Measurements from ENCODE around the gene PAM.

The PAM gene

DNA sequence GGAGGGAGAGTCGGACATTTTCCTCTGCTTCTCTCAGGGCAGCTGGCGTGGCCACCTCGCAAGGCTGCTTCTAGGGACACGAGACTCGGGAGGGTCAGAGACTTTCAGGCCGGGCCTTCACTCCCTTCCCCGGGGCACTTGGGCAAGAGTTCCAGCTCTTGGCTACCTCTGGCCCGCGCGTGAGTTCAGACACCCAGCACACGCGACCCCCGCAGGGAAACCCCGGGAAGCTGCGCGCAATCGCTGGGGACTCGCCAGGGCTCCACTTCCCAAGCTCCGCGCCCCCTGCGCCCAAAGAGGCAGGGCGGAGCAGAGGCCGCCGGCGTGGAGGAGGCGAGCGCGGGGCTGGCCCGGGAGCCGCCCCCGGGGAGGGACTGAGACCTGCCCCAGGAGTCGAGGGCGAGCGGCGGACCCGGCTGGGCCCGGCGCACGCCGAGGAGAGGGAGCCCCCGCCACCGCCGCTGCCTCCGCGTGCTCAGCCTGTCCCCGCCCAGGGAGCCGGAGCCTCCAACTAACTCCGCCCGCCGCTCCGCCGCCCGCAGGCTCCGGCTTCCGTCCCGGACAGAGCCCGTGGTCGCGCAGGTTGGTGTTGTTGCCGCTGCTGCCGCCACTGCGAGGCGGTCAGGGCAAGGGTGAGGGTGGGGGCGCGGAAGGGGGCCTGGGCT is at the start of gene PAM:
TSS of gene PAM (plus strand) at position 539 of the 665 bp plus-strand sequence. CDS start 110,891 bp downstream, outside the sequence.
- DNase-seq (ENCODE audit: low spot score) = peak; percentile 88

DNA sequence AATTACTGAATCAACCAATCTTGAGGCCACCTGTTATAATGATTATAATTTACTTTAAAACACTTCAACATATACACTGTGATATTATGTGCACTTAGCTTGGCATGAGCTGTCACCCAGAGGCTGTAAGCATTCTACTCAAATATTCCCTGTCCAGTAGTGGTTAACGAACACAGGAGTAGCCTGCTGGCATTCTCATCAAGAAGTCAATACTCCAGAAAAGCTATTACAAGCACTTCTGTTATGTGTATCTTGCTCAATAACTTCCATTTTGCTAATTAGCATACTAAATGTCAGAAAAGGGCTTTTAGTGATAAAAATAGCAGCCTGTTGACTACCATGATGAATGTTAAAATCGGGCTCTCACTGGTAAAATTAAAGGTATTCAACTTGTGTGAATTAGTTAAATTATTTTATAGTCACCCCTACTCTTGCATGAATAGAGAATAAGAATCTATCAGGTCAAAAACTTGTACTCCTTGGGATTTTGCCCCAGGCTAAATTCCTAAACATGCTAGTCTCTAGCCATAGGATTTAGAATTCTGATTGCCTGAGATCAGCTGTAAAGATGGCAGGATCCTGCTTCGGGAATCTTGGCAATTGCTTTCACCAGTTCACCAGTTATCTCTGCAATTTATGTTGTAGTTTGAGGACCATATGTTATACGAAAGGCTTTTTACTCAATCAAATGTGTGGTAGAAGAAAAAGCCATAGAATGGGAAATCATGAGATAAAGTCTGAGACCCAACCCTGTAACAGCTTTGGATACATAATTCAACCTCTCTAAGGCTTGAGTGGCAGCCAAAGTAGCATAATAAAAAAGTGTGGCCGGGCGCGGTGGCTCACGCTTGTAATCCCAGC is 43.4 kb upstream of the PAM start:
- no peak for DNase-seq (ENCODE audit: low spot score)

DNA sequence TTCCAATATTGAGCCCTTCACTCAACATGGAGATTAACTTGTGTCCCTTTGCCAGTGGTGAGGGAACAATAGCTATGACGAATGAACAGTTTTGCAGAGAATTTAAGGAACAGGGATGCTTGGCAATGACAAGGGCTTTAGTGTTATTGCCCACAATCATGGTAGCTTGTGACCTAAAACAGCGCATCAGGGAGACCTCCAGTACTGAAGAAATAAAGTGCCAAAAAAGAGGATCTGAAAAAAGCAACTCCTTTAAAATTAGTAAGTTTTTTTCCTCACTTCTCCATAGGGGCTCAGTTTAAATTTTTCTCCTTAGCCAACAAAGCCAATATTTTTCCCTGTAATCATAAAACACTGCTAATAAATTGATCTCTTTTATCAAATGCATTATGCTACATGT is 41.8 kb upstream of the PAM start:
- DNase-seq (ENCODE audit: low spot score) = no peak

DNA sequence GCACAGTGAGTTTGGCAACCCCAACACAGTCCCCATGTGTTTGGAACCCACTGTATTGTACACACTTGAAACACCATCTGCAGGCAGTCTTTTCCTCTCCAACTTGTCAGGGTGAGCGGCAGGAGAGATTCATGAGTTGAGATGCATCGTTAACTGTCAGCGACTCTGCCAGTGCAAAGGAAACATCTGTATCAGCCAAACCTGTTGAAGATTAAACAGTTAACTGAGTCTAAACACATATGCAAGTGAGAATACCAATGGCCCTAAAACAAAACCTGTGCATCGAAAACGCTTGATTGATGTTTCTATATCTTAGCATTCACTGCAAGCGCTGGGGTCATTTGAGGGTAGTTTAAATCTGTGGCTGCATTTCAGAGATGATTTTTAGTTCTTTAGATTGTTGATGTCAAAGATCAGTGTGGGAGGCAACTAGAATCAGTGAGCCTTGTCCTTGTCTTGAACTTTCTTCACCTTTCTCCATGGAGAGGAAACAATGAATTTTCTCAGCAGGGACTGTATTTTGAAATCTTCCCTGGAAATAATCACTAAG is 41.3 kb upstream of the PAM start:
- peak; percentile 63 for DNase-seq (ENCODE audit: low spot score)

DNA sequence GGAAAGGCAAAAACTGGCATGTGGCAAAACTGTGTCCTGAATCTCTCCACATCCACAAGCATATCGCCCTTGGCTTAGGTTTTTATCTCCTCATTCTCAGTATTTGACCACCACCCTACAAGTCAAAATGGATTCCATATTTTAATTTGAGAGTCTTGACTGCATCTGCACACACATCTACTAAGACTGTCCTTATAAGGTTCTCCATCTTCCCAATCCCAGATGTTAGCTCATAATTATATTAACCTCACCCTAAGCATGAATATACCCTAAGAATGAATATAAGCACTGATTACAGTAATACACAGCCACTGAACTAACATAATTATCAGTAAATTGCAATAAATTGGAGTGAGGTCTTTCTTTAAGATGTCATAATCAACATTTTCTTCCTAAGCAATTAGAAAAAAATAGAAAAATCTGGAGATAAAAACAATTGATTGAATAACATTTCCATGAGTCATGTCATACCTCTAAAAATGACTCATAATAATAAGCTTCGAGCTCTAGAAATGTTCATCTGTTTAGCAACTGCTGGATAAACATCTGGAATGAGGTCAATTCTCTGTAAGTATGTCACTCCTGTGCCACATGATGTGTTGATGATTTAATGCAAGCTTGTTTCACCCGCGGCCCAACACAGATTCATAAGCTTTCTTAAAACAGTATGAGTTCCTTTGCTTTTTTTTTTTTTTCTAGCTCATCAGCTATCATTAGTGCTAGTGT is 39.9 kb upstream of the PAM start:
- peak; percentile 79 for DNase-seq (ENCODE audit: low spot score)

DNA sequence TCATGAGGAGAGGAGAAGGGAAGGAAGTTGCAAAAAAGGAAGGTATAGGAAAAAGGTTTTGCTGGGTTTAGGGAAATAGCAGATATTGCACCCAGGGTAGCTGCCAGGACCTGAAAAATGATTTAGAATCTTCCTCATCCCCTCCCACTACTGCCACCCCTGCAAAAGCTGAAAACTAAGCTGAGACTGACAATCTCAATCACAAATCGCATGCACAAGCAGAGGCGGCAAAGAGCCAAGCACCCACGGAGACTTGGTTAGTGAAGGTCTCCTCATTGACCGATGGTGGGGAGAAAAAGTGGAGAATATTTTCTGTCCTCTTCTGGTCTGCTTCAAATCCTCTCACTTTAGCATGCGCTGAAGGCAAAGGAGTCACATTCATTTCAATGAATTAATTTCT is 39.1 kb upstream of the PAM start:
- no peak for DNase-seq (ENCODE audit: low spot score)

DNA sequence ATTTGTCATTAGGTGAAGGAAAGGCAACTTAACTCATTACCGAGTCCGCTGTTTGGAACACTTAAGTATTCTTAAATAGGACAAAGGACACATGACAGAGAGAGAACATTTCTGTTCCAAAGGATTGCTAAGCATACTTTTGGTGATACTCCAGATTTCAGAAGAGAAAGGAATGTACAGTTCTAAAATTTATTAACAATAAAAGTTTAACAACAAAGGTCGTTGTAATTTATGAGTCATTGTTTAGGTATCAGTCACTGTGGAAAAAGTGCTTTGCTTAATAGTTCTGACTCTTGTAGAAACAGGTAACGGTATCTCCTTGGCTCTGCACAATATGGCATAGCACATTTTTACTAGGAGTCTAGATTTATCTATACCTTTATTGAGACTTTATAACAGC is 36.3 kb upstream of the PAM start:
- DNase-seq (ENCODE audit: low spot score) = peak; percentile 75

DNA sequence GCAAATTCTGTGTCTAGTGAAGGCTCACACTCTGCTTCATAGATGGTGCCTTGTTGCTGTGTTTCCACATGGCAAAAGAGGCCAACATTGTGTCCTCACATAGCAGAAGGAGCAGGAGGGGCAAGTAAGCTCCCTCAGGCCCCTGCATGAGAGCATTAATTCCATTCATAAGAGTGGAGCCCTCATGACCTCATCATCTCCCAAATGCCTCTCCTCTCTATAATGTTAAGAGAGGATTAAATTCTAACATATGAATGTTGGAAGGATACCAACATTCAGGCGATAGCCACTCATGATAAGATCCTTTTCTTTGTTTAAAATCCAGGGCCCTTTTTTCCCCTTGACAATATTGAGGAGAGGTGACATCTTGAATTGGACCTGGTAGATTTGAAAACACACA is 35.2 kb upstream of the PAM start:
- DNase-seq (ENCODE audit: low spot score) = no peak

DNA sequence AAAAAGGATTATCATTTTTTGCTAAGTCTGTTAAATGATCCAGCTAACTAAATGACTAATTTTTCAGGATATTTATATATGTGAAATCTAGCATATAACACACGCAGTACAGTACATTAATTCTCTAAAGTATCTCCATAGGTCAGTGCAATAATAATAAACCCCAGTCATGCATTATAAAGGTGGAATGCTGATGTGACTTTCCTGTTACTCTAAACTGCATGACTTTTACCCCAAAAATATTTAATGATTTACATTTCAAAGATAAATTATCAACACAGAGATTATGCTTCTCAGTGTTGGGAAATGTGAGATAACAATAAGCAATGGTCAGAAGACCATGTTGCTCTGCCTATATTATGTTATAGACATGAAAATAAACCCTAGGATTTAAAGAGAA is 34.1 kb upstream of the PAM start:
- peak; percentile 25 for DNase-seq (ENCODE audit: low spot score)

DNA sequence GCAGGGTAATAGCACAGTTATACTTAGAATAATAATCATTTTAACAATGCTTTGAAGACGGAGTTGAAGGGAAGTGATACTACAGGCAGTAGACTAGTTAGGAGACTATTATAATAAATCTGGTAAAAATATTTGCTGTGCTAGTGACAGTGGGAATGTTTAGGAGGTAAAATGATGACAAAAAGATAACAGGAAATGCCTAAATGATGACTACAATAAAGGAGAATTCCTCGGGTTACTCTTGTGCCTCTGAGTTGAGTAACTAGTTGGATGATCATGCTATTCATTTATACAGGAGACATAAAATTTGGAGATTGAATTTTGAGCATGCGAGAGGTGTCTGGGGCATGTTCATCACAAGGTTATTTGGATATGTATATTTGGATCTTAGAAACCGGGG is 32.2 kb upstream of the PAM start:
- peak; percentile 80 for DNase-seq (ENCODE audit: low spot score)

DNA sequence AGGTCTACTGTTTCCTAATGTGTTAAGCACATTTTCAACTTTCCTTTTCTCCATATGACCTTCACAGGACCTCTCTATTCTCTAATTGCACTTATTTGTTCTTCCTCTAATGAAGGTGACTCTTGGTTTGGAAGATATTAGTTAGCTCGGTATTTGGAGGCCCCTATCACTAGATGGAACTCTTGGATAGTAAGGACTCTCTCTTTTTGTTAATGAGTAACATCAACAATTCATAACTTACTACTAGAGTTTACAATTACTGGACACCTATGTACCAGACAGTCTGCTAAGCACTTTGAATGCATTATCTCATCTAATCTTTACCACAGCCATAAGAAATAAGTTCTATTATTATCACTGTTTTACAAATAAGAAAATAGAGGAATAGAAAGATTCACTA is 23.4 kb upstream of the PAM start:
- DNase-seq (ENCODE audit: low spot score) = peak; percentile 35

DNA sequence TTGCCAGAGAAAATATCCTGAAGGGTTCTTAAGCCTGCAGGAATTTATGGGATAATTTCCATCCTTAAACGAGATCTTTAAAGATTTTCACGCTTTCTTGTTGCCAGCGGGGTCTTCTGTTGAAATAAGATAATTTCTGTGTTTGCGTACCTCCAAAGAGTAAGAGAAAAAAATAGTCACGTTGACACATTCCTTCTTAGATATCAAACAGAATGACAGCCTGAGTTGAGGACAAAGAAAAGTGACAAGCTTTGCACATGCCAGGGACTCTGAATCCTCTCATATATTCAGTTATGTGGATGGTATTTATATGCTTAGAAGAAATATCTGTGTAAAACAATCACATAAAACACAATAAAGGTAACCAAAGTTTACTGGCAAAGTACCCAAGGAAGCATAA is 21.6 kb upstream of the PAM start:
- no peak for DNase-seq (ENCODE audit: low spot score)

DNA sequence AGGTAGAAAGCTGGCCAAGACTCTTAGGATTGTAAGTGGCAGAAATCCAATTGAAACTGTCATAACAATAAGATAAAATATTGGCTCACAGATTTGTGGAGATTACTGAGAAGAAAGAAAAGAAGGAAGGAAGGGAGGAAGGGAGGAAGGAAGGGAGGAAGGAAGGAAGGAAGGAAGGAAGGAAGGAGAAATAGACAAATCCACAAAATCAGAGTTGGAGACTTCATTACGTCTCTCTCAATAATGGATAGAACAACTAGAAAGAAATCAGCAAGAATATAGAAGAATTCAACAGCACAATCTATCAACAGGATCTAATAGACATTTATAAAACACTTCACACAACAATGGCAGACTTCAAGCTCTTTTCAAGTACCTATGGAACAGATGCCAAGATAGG is 17.9 kb upstream of the PAM start:
- DNase-seq (ENCODE audit: low spot score) = no peak

DNA sequence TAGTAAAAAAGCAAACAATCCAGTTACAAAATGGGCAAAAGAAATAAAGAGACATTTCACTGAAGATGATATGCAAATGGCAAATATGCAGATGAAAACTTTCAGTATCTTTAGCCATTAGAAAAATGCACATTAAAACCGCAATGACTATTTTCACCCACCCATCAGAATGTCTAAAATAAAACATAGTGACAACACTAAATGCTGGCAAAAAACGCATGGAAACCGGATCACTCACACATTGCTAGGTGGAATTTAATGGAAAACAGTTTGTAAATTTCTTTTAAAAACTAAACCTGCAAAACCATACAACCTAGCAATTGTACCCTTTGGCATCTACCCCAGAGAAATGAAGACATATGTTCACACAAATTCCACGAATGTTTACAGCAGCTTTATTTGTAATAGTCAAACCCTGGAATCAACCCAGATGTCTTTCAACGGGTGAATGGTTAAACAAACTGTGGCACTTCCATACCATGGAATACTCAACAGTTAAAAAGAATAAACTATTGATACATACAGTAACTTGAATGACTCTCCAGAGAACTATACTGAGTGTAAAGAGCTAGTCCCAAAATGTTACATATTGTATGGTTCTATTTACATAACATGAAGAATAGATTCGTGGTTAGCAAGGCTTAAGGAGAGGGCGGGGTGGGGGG is 17.2 kb upstream of the PAM start:
- no peak for DNase-seq (ENCODE audit: low spot score)

DNA sequence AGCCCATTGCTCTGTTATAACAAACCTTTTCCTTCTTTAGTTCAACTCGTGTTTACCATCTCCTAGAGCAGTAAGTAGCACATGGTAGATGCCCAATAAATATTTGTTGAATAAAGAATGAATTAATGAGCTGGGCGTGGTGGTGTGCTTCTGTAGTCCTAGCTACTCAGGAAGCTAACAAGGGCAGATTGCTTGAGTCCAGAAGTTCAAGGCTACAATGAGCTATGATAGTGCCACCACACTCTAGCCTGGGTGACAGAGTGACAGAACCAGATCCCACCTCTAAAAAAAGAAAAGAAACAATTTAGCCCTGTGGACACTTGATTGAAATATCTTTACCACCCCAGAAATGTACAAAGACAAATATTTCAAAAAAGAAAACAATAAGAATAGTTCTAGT is 14.6 kb upstream of the PAM start:
- DNase-seq (ENCODE audit: low spot score) = no peak

DNA sequence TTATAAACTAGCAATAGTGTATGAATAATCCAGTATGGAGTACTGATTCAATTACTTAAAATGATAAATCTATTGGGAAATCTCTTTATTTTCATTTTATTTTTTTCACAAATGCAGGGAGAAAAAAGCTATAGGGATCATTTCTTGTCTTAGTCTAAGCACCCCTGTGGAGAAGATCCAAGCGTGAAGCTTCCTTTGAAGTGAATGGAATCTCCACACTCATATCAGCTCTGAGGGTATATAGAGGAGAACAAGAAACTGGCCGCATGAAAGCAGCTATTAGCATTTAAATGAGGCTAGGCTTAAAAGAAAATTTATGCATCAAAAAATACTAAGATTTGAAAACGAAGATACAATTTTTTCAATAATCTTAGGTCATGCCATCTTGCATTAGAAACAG is 12.9 kb upstream of the PAM start:
- no peak for DNase-seq (ENCODE audit: low spot score)

DNA sequence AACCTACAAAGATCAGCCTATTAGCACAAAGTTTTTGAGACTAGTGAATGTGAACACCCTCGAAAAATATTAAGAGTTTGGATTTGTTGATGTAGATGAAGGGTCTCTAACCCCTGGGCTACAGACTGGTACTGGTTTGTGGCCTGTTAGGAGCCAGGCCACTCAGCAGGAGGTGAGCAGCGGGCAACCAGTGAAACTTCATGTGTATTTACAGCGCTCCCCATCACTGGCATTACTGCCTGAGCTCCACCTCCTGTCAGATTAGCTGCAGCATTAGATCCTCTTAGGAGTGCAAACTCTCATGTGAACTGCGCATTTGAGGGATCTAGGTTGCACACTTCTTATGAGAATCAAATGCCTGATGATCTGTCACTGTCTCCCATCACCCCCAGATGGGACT is 11.2 kb upstream of the PAM start:
- no peak for DNase-seq (ENCODE audit: low spot score)

DNA sequence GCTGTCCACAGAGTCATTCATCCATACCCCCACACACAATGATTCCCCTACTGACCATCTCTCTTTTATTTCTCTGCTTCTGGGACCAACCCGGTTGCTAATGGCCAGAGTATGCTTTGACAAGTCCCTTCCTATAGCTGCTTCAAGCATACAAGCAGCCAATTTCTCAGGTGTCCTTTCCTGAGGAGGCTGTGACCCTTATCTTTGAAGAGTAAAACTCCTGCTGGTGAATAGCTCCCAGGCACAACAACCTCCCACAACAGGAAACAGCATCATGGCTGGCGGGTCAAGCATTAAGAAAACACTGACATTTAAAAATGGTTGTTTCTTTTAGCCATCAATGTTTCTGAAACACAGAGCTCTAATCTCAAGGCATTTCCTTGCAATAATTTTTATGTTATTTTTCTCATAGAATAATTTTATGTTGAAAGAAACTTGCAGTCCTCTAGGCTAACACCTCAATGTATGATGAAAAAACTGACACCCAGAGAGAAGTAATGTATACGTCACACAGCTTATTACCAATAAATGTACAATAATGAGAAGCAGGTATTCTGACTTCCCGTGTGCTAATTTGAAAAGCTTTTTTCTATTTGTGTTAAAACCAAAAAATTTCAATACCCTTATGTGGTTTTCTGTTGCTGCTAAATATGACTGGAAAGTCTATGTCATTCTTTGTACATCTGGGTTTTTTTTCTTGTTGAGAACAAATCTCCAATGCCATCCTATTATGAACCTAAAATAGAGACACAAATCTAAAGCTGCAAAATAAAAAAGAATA is 7.5 kb upstream of the PAM start:
- no peak for DNase-seq (ENCODE audit: low spot score)

DNA sequence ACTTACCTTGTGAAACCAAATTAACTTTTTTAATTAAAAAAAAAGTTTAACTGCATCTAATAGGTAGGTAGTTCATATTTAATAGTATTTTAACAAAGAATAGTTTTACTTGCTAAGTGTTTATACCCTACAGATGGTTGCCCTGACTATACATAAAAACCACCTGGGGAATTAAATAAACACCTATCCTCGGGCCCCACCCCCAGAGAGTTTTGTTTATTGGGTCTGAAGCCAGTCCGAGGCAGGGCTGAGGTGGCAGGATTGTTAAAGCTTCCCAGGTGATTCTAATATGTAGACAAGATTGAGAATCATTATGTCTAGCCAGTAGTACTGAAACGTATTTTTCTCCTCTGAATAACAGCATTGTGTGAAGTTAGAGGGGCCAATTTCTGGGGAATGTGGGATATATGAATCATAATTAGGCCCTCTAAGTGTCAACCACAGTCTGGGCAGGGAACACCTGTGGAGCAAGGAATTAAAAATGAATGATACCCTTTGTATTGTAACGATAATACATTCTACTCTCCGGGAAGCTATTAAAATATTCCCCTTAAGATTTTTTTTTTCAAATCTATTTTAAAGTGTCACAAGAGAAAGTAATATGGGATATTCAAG is 5.6 kb upstream of the PAM start:
- no peak for DNase-seq (ENCODE audit: low spot score)

DNA sequence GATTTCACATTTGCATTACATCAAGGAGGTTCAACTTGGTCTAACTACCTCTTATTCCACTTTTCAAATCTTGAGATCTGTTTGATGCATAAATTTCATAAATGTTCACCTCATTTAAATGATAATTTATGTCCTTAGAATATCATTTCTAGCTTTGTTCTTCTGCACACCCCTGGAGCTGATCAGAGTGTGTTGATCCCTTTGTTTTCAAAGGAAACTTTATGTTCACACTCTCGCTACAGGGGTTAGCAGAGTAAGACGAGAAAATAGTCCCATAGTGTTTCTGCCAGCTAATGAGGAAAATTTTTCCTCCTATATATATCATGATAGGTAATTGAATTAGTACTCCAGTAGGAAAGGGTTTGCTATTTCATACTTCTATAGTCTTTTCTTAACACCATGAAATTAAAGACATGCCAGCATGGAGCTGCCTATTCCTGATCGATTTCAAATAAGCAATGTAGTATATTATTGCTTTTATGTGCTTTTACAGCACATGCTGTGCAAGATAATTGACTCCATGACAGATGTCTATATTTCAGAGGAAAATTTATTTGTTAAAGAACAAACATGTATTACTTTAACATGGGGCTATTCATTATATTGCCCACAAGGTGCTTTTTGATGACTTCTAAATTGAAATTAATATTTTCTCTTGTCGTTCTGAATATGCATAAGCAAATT is 4.8 kb upstream of the PAM start:
- DNase-seq (ENCODE audit: low spot score) = no peak
